ENCODE measurements around the gene VASP.

GRCh38 chr19:45498411-45499195 is 8.7 kb upstream of the VASP start, which contains the start of gene PPM1N:
- TF ChIP-seq CTCF (conservative IDR thresholded peaks at IDR 0.05; ENCODE audit: low read depth, low read length) (no peak), EZH2 (IDR thresholded peaks at IDR 0.05; ENCODE audit: borderline replicate concordance, low read depth, low read length, poor library complexity, severe bottlenecking) (no peak)

All from A673 (cell line).